GM19099 (cell line): Measurements from ENCODE around the gene MYL6B.

Experiments used
- POLR2A ChIP-seq: IDR thresholded peaks from 3 replicates; pipeline ENCODE4 v1.6.1; 2011; ENCODE audit warnings: low read depth; ENCODE audit not compliant: insufficient read length; ENCODE audit errors: extremely low read depth

MYL6B gene

DNA sequence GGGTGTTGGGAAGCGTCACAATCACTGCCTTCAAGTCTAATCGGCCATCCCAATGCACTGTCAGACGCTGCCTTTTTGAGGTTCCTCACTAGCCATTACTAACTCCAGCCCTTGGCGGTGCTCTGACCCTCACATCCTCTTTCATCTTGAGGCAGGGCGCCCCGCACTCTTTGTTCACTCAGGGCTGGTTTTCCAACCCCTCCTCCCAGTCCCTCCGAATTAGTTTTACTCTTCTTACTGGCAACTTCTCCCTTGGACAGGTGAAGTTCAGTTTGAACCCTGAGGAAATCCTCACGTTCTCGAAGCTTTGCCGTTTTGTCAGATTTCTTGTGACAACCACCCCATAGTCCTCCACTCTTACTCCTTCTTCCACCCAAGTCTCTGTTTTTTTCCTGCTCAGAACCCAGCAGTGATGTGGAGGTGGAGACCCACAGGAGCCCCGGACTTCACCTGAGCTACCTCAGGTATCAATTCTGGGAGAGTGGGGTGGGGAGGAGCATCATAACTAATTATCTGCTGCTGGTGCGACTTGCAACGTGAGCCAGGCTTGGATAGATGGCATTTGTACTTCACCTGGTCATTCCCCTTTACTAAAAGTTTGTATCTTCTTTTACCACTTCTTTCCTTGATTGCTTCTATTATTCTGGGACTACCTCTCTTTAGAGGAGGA is 33.6 kb upstream of the MYL6B start:
- no peak for TF ChIP-seq POLR2A

DNA sequence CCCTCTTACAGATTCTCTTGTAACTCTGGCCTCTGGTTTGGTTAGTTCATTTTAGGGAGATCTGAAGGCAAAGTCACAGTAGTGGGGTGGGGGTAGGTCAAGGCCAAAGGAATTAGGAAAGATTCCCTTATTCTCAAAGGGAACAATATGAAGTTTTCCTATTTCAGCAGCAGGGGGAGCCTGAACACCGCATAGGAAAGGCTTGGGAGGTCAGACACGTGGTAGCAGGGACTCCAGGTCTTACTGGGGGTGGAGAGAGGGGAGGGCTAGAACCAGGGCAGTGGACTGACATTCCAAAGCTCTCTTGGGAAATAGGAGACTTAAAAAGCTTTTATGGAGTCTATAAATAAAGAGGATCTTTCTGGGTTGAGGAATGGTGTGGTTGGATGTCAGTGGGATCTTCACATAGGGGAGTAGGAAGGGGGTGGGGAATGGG is 33.0 kb upstream of the MYL6B start:
- TF ChIP-seq POLR2A = no peak

DNA sequence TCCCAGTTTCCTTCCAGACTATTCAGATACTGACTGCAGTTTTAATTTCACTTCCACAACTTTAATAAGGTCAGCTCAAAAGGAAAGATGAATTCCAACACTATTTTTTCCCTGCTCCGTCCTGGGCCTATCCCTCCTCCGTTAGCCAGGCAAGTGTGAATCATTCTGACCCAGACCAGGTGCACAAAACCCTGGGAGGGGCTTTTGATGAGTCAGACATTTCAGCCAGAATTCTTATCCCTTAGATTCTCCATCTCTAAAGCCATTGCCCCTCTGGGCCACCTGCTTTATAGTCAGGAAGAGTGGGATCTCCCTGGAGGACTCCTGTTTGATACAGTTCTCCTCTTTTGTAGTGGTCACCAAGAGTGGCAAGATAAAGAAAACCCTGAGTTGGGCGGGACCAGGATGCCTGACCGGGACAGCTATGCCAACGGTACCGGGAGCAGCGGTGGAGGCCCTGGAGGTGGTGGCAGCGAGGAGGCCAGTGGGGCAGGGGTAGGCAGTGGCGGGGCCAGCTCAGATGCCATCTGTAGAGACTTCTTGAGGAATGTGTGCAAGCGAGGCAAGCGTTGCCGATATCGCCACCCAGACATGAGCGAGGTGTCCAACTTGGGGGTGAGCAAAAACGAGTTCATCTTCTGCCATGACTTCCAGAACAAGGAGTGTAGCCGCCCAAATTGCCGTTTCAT is 32.1 kb upstream of the MYL6B start:
- TF ChIP-seq POLR2A = no peak

DNA sequence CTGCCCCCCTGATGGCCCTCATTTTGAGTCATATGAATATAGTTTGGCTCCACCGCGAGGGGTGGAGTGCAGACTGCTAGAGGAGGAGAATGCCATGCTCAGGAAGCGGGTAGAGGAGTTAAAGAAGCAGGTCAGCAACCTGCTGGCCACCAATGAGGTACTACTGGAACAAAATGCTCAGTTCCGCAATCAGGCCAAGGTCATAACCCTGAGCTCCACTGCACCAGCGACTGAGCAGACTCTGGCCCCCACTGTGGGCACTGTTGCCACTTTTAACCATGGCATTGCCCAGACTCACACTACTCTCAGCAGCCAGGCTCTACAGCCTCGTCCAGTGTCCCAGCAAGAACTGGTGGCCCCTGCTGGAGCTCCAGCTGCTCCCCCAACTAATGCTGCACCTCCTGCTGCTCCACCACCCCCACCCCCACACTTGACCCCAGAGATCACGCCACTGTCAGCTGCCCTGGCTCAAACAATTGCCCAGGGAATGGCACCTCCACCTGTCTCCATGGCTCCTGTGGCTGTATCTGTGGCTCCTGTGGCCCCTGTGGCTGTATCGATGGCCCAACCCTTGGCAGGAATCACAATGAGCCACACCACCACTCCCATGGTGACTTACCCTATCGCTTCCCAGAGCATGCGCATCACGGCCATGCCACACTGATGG is 31.1 kb upstream of the MYL6B start:
- no peak for TF ChIP-seq POLR2A

DNA sequence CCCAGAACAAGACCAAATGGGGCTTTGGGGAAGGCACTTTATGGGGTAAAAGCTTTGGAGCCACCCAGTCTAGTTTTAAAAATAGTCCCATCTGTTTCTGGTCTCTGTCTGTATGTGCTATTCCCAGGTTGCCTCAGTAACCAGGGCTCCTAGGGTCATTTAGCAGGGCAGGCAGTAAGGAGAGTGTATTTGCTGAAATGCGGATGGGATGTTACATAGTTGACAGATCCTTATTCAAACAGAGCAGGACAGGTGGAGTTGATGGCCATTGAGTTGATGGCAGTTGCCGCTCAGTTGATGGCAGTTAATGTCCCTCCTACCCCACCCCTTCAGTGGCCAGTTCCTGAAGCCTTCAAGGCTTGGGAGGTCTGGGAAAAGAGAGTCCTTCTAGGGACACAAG is 29.8 kb upstream of the MYL6B start:
- TF ChIP-seq POLR2A = no peak

DNA sequence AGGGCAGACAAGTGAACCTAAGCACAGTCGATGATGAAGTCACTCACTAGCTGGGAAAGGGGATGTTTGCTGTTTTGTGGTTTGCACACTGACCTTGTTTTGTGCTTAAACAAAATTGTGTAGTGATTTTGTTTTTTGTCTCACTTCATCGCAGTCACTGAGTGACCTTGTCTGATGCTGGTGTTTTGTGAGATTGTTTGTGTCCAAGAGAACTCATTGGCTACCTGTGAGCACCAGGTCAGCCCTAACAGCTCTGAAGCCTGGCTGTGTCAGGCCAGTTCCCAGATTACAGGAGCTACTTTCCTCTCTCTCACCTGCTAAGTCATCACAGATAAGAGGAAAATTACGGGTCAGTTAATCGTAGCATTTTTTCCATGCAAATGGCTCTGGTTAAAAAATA is 28.3 kb upstream of the MYL6B start:
- no peak for TF ChIP-seq POLR2A

DNA sequence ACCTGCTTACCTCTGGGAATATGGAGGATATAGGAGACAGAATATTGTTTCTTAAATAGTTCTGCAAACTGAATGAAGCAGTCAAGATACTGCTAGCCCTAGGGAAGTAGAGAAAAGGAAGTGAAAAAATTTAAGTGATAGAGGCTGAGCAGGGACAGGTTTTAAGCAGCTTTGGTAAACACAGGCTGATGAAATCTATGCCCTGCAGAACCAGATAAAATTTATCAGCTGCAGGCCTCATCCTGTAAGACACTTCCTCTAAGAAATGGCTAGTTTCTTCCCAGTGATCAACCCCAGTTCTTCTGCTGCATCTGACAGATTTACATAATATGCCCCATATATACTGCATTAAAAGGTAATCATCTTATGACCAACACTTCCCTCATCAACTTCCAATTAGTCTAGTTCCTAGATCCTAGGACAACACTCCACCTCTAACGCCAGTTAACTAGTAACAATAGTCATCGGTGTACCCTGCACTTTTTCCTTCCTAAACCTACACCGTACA is 25.6 kb upstream of the MYL6B start:
- no peak for TF ChIP-seq POLR2A

DNA sequence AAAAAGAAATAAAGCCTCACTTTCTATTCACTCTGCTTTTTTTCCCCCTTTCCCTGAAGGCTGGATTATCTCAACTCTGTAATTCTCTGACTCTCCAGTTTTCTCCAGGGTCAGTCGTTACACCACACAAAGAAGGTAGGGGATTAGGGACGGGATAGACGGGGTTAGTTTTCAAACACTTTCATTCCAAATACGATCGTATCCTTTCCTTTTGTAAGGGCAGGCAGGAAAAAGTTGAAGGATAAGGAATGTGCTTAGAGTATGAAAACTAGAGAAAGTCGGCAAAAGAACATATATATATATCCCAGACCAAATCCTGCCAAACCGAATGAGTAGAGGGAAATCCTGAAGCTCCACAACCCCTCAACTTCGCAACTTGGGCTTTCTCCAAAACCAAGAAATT is 24.9 kb upstream of the MYL6B start:
- no peak for TF ChIP-seq POLR2A

DNA sequence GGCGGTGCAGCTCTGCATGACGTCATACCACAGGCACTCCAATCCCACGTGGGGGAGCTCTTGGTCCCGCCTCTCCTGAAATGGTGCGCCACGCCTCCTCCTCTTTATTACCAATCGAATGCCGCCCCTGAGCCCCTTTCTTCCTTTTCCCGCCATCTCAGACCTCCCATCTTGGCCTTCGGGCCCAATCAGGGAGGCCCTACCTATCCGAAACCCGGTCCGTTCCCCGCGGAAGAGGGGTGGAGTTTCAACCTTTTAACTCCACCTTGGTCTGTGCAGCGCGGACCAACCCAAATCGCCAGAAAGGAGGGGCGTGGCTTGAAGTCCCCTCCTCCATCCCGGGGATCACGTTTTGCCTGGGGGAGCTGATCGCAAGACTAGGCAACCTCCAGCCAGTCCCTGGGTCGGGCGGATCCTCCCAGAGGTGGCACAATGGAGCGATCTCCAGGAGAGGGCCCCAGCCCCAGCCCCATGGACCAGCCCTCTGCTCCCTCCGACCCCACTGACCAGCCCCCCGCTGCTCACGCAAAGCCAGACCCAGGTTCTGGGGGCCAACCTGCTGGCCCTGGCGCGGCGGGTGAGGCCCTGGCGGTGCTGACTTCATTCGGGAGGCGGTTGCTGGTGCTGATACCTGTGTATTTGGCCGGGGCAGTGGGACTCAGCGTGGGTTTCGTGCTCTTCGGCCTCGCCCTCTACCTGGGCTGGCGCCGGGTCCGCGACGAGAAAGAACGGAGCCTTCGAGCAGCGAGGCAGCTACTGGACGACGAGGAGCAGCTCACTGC is 24.3 kb upstream of the MYL6B start, which contains the start of gene ESYT1:
Gene ESYT1, plus strand, starts transcription at position 380 of the 782 bp plus-strand sequence. Its CDS starts 53 bp downstream, at position 433.
- peak; percentile 68 for TF ChIP-seq POLR2A

DNA sequence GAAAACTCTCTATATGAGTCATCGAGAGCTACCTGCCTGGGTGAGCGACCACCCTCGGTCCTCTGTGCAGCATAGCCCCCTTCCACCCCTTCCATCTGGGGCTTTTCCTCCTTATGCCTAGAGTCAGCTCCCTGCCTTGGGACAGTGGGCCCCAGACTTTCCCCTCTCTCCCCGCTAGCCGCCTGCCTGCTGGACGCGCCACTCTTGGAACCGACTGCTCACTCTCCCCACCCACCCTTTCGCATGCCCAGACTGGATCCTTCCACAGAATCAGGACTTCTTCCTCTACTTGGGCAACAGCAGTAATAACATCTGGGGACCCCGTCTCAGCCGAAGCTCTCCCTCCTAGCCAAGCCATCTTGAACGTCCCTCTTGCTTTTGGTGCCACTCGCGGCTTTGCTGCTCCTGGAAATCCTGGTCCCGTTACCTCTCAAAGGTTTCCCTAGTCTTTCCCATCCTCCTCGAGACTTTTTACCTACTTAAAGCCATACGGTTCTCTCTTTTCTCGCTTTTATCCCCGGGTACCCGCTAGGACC is 23.6 kb upstream of the MYL6B start:
- TF ChIP-seq POLR2A = no peak

DNA sequence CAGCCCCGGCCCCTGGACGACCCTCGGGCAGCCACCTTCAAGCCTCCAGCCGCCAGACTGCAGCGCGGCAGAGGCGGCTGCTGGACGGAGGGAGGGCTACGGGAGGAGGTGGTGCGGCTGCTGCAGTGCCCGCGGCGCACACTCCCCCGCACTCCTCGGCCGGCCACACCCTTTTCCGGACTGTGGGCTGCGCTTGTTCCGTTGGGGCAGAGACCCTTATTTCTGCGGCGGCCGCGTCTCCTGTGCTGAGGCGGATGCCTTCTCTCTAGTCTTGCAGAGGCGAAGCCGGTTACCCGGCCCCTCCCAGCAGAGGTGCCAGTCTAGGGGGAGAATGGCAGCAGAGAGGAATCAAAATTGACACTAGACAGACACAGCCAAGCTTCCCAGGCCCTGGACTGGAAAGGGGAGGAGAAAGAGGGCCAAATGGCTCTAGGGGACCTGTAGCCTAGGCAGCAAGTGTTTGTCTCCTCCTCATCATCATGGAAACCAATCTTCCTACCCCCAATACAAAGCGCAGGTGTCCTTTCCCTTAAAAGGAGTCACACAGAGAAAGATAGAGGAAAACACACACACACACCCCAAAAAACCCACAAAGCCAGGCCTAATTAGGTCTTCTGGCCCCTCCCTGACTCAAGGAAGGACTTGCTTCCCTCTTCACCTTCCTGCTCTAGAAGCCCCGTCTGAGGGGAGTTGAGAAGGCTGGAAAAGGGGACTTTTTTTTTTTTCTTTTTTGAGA is 23.0 kb upstream of the MYL6B start:
- peak; percentile 66 for TF ChIP-seq POLR2A

DNA sequence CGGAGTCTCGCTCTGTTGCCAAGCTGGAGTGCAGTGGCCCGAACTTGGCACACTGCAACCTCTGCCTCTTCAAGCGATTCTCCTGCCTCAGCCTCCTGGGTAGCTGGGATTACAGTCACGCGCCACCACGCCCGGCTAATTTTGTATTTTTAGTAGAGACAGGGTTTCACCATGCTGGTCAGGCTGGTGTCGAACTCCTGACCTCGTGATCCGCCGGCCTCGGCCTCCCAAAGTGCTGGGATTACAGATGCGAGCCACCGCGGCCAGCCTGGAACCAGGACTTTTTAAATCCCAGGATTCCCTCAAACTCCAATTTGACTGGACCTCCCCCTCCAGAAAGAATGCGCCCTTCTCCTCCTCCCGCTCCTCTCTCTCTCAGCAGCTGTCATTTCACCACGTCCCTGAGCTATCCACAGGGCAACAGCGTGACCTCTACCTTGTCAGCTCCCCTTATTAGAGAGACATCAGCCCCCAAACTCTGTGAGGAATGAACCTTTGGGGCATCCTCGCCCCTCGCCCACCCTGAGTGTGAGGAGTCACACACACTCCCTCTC is 22.4 kb upstream of the MYL6B start:
- TF ChIP-seq POLR2A = no peak

DNA sequence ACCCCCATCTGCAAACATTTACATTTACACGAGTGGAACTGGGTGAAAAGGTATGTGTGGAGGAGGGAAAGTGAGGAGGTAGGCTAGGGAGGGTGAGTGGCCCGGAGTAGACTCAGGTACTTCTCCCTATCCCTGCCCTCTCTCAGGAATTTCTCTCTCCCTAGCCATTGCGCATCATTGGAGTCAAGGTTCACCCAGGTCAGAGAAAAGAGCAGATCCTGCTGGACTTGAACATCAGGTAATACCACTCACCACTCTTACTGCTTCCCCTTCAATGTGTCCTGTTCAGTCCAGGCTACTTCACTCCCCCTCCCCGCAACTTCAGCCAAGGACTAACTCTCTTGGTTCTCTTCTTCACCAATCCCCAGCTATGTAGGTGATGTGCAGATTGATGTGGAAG is 21.5 kb upstream of the MYL6B start:
- no peak for TF ChIP-seq POLR2A

DNA sequence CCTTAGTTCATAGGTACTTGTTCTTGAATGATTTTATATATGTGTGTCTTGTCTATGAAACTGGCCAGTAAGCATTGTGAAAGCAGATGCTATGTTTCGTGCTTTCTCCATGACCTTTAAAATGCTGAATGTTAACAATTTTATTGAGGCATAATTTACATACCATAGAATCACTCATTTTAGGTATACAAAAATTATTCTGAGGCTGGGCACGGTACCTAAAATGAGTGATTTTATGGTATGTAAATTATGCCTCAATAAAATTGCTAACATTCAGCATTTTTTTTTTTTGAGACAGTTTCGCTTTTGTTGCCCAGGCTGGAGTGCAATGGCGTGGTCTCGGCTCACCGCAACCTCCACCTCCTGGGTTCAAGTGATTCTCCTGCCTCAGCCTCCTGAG is 17.5 kb upstream of the MYL6B start:
- no peak for TF ChIP-seq POLR2A
